Keratinocyte (primary cell): ENCODE results near the gene ST3GAL6. TPM values are rescaled to one million over a fixed set of nuclear protein-coding genes. Genes with fewer than 3 reads are reported as not detected.
A peak's percentile ranks its signal among the peaks of the same experiment; 100 is the strongest.

ENCODE experiments used
- DNase-seq: peaks from one replicate; pipeline ENCODE4 v3.0.0-alpha.2; 2011; ENCODE audit warnings: low read depth, missing footprints, low spot score
- FAIRE-seq: peaks from 2 replicates; lab custom pipeline; 2011; peaks lifted over from hg19 to GRCh38; lab: Jason Lieb, UNC
- H2AFZ ChIP-seq: 2 replicates; pipeline ENCODE4 v1.6.0; 2012; ENCODE audit warnings: low read length, control low read depth, inconsistent platforms; ENCODE audit not compliant: control insufficient read depth
- H3K27ac ChIP-seq: 2 replicates; pipeline ENCODE4 v1.5.1; 2011; ENCODE audit warnings: low read length; ENCODE audit not compliant: control insufficient read depth, insufficient read depth
- H3K27me3 ChIP-seq: 3 replicates; pipeline ENCODE4 v1.6.0; 2011; ENCODE audit warnings: low read length; ENCODE audit not compliant: control insufficient read depth, insufficient read depth; ENCODE audit errors: extremely low read depth
- H3K36me3 ChIP-seq, 2 experiments: 2 replicates in 1 of 2; 3 replicates in 1 of 2; pipeline ENCODE4 v1.5.1; 2011; ENCODE audit warnings: low read length in 2 of 2, mild to moderate bottlenecking in 1 of 2; ENCODE audit not compliant: control insufficient read depth in 2 of 2, insufficient read depth in 2 of 2; ENCODE audit errors: extremely low read depth in 1 of 2
- H3K4me1 ChIP-seq: 3 replicates; pipeline ENCODE4 v1.5.1; 2011; ENCODE audit warnings: low read length; ENCODE audit not compliant: control insufficient read depth, insufficient read depth; ENCODE audit errors: extremely low read depth
- H3K4me2 ChIP-seq: 3 replicates; pipeline ENCODE4 v1.6.0; 2011; ENCODE audit warnings: low read depth, low read length; ENCODE audit not compliant: control insufficient read depth, insufficient read depth; ENCODE audit errors: extremely low read depth
- H3K4me3 ChIP-seq, 3 experiments: fragments of 200-600 bp in 1 of 3; sonication (generic) in 1 of 3; 2 replicates in 2 of 3; 3 replicates in 1 of 3; pipeline ENCODE4 v1.5.1; 2011 to 2016; ENCODE audit warnings: low read length in 3 of 3, mild to moderate bottlenecking in 3 of 3, control low read depth in 2 of 3, inconsistent platforms in 1 of 3, low read depth in 1 of 3, mixed read lengths in 1 of 3, mixed run types in 1 of 3, moderate library complexity in 1 of 3; ENCODE audit not compliant: control insufficient read depth in 2 of 3, insufficient read depth in 2 of 3; ENCODE audit errors: extremely low read depth in 1 of 3
- H3K79me2 ChIP-seq: 2 replicates; pipeline ENCODE4 v1.6.0; 2012; ENCODE audit warnings: low read length; ENCODE audit not compliant: control insufficient read depth, insufficient read depth
- H3K9ac ChIP-seq: 3 replicates; pipeline ENCODE4 v1.6.0; 2011; ENCODE audit warnings: low read length; ENCODE audit not compliant: control insufficient read depth, insufficient read depth; ENCODE audit errors: extremely low read depth
- H3K9me1 ChIP-seq: 3 replicates; pipeline ENCODE4 v1.6.0; 2011; ENCODE audit warnings: low read length; ENCODE audit not compliant: control insufficient read depth, insufficient read depth; ENCODE audit errors: extremely low read depth
- H3K9me3 ChIP-seq: 2 replicates; pipeline ENCODE4 v1.5.1; 2012; ENCODE audit warnings: low read depth, low read length; ENCODE audit not compliant: control insufficient read depth
- H4K20me1 ChIP-seq: 3 replicates; pipeline ENCODE4 v1.6.0; 2011; ENCODE audit warnings: low read length; ENCODE audit not compliant: control insufficient read depth, insufficient read depth; ENCODE audit errors: extremely low read depth
- CTCF ChIP-seq, 3 experiments: IDR thresholded peaks in 1 of 3; conservative IDR thresholded peaks in 1 of 3; optimal IDR thresholded peaks in 1 of 3; 2 replicates in 2 of 3; 3 replicates in 1 of 3; pipeline versions ENCODE3 to v1.5.1; 2011; ENCODE audit warnings: low read length in 3 of 3, mild to moderate bottlenecking in 3 of 3, moderate library complexity in 2 of 3, control low read depth in 1 of 3, inconsistent platforms in 1 of 3; ENCODE audit not compliant: insufficient read depth in 2 of 3; ENCODE audit errors: extremely low read depth in 1 of 3
- EZH2 ChIP-seq: IDR thresholded peaks from one replicate; pipeline ENCODE4 v1.6.1; 2012; ENCODE audit warnings: inconsistent platforms, mild to moderate bottlenecking, low read length, moderate library complexity
- dilution Hi-C: fragments of 300-500 bp; cut with MboI; formaldehyde crosslinking; loops from one replicate; pipeline ENCODE4 v1.7.0; 2020; ENCODE audit warnings: low sequenced_read_pairs; ENCODE audit not compliant: extremely low pct_ligation_motif_present
- polyA plus RNA-seq, 5 experiments: library from polyadenylated mRNA; depleted of rRNA in 3 of 5; stranded (reverse) in 3 of 5; stranded (forward) in 1 of 5; unstranded in 1 of 5; fragments of >200 nt; gene quantifications; 1 replicate in 1 of 5; 2 replicates in 3 of 5; 3 replicates in 1 of 5; pipeline versions ENCODE4 v1.2.1 to v1.2.3, GENCODE V29; 2011 to 2012; ENCODE audit warnings: missing spikeins in 2 of 5, low read depth in 1 of 5, low replicate concordance in 1 of 5

The ST3GAL6 gene
- polyA plus RNA-seq, 1 donor (not counting 4 experiments of a cell fraction or from before 2014, with no cell fraction given), result 5.3 TPM

DNA sequence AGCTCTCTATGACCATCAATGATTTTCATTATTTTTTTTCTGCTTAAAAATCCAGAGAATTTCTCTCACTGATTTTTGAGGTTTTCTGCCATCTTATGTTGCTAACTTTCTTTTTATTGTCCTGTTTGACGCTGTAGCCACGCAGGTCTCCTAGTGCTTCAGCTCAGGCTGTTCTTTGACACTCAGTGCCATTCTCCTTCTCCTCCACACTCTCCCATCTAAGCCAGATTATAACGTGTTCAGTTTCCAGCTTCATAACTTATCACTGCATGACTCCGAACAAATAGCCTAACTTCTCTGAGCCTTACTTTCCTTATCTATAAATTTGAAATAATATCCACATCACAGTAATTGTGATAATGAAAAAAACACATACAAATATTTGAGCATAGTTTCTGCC is 22.8 kb upstream of the ST3GAL6 start:
- H3K27ac ChIP-seq, result no peak overlapping the region
- dilution Hi-C loops, result no loop called here
- no peaks in the 10 kb centered on the region for H3K27me3 ChIP-seq
- peaks cover 3% of the 10 kb centered on the region for H3K79me2 ChIP-seq
- H3K9me3 ChIP-seq, result no peaks in the 10 kb centered on the region
- no peak overlapping the region for H2AFZ ChIP-seq
- H4K20me1 ChIP-seq, result no peaks in the 10 kb centered on the region
- H3K9me1 ChIP-seq, result no peaks in the 10 kb centered on the region
- H3K36me3 ChIP-seq, result no peaks in the 10 kb centered on the region
- H3K4me2 ChIP-seq, result no peak overlapping the region
- H3K4me1 ChIP-seq, result peaks cover 14% of the 10 kb centered on the region
- DNase-seq (no peak), FAIRE-seq (no peak)
- H3K4me3 ChIP-seq, result no peak overlapping the region
- no peak overlapping the region for H3K9ac ChIP-seq
- TF ChIP-seq CTCF (optimal IDR thresholded peaks at IDR 0.05 in 1 of 3, IDR thresholded peaks at IDR 0.05 in 1 of 3, conservative IDR thresholded peaks at IDR 0.05 in 1 of 3; ENCODE audit: extremely low read depth in 1 of 3, insufficient read depth in 2 of 3, low read length in 3 of 3), result no peak
- TF ChIP-seq EZH2, result no peak

GRCh38 chr3:98741121-98741716 is 21.9 kb upstream of the ST3GAL6 start:
- Histone ChIP-seq H3K9me3 (no peaks in the 10 kb centered on the region), H3K27me3 (no peaks in the 10 kb centered on the region), H2AFZ (no peak overlapping the region), H3K27ac (no peak overlapping the region), H3K4me3 (peak overlapping the region in 1 of 3 experiments; percentile 22), H3K79me2 (peaks cover 4% of the 10 kb centered on the region), H3K4me1 (peaks cover 14% of the 10 kb centered on the region), H3K36me3 (no peaks in the 10 kb centered on the region), H3K4me2 (peak overlapping the region; percentile 66), H3K9ac (no peak overlapping the region), H4K20me1 (no peaks in the 10 kb centered on the region), H3K9me1 (no peaks in the 10 kb centered on the region)
- DNase-seq (peak; percentile 26), FAIRE-seq (peak; percentile 93)
- TF ChIP-seq EZH2, result no peak
- no peak for TF ChIP-seq CTCF (optimal IDR thresholded peaks at IDR 0.05 in 1 of 3, IDR thresholded peaks at IDR 0.05 in 1 of 3, conservative IDR thresholded peaks at IDR 0.05 in 1 of 3; ENCODE audit: extremely low read depth in 1 of 3, insufficient read depth in 2 of 3, low read length in 3 of 3)
- dilution Hi-C loops, result no loop called here
